Keratinocyte (primary cell): Measurements from ENCODE around the gene L3MBTL4.

ENCODE experiments used
- CTCF ChIP-seq, 3 experiments: IDR thresholded peaks in 1 of 3; conservative IDR thresholded peaks in 1 of 3; optimal IDR thresholded peaks in 1 of 3; 2 replicates in 2 of 3; 3 replicates in 1 of 3; pipeline versions ENCODE3 to v1.5.1; 2011; ENCODE audit warnings: low read length in 3 of 3, mild to moderate bottlenecking in 3 of 3, moderate library complexity in 2 of 3, control low read depth in 1 of 3, inconsistent platforms in 1 of 3; ENCODE audit not compliant: insufficient read depth in 2 of 3; ENCODE audit errors: extremely low read depth in 1 of 3
- EZH2 ChIP-seq: IDR thresholded peaks from one replicate; pipeline ENCODE4 v1.6.1; 2012; ENCODE audit warnings: inconsistent platforms, mild to moderate bottlenecking, low read length, moderate library complexity

- TF ChIP-seq CTCF (optimal IDR thresholded peaks at IDR 0.05 in 1 of 3, IDR thresholded peaks at IDR 0.05 in 1 of 3, conservative IDR thresholded peaks at IDR 0.05 in 1 of 3; ENCODE audit: extremely low read depth in 1 of 3, insufficient read depth in 2 of 3, low read length in 3 of 3) (no peak), EZH2 (no peak)
Measured at GRCh38 chr18:6199777-6200176, 214.9 kb downstream of the L3MBTL4 start.
